A673 (cell line): ENCODE results near the gene SLC25A11. TPM values are rescaled to one million over a fixed set of nuclear protein-coding genes. Genes with fewer than 3 reads are reported as not detected.

Experiments used
- BruUV-seq: library from RNA; stranded (reverse); fragments of 400-500 nt; replicated peaks from 2 replicates; lab custom pipeline; 2021; lab: Mats Ljungman, UMichigan
- CTCF ChIA-PET: fragments of 300-600 bp; sonication (Branson Sonifier 250); formaldehyde crosslinking; loops from one replicate; lab custom pipeline; 2022; ENCODE audit warnings: antibody characterized with exemption; lab: Charles Lee
- POLR2A ChIA-PET: fragments of 300-600 bp; sonication (Branson Sonifier 250); formaldehyde crosslinking; loops from one replicate; lab custom pipeline; 2022; ENCODE audit warnings: antibody characterized with exemption; ENCODE audit not compliant: low non-redundant PET; lab: Charles Lee
- DNase-seq: peaks from one replicate; pipeline ENCODE4 v3.0.0-alpha.2; 2015; ENCODE audit warnings: low spot score
- H3K27ac ChIP-seq: fragments of 200-600 bp; sonication (generic); 2 replicates; pipeline ENCODE4 v1.5.1; 2016; ENCODE audit warnings: mixed run types, low read depth, mild to moderate bottlenecking, mixed read lengths, antibody characterized with exemption, low read length; ENCODE audit not compliant: poor library complexity, severe bottlenecking
- H3K27me3 ChIP-seq: fragments of 200-600 bp; sonication (generic); replicated peaks from 2 replicates; pipeline ENCODE4 v1.6.1; 2017; ENCODE audit warnings: mixed run types, low read depth, mild to moderate bottlenecking, mixed read lengths, antibody characterized with exemption, low read length; ENCODE audit not compliant: insufficient read depth, poor library complexity
- H3K36me3 ChIP-seq: fragments of 200-600 bp; sonication (generic); 2 replicates; pipeline ENCODE4 v1.6.1; 2016; ENCODE audit warnings: mixed run types, mild to moderate bottlenecking, mixed read lengths, antibody characterized with exemption, low read length; ENCODE audit not compliant: insufficient read depth, poor library complexity, severe bottlenecking
- H3K4me1 ChIP-seq: fragments of 200-600 bp; sonication (generic); 2 replicates; pipeline ENCODE4 v1.6.1; 2017; ENCODE audit warnings: mixed run types, mild to moderate bottlenecking, mixed read lengths, antibody characterized with exemption, low read length; ENCODE audit not compliant: insufficient read depth, poor library complexity, severe bottlenecking
- H3K4me3 ChIP-seq: fragments of 200-600 bp; sonication (generic); 2 replicates; pipeline ENCODE4 v1.5.1; 2016; ENCODE audit warnings: low read depth, mixed run types, mild to moderate bottlenecking, mixed read lengths, low read length; ENCODE audit not compliant: poor library complexity, severe bottlenecking
- H3K9me3 ChIP-seq: fragments of 200-600 bp; sonication (generic); 2 replicates; pipeline ENCODE4 v1.6.1; 2016; ENCODE audit warnings: mixed run types, low read depth, mild to moderate bottlenecking, mixed read lengths, antibody characterized with exemption, low read length; ENCODE audit not compliant: poor library complexity, severe bottlenecking
- EZH2 ChIP-seq: fragments of 200-600 bp; sonication (generic); IDR thresholded peaks from 2 replicates; pipeline ENCODE4 v1.6.1; 2017; ENCODE audit warnings: borderline replicate concordance, low read depth, mild to moderate bottlenecking, mixed read lengths, antibody characterized with exemption, low read length; ENCODE audit not compliant: poor library complexity, severe bottlenecking
- intact Hi-C: fragments of 100-400 bp; cut with micrococcal nuclease; formaldehyde crosslinking; loops from one replicate; pipeline ENCODE4 v1.10.0; 2022; ENCODE audit not compliant: unreplicated experiment
- total RNA-seq: library from RNA; stranded (reverse); gene quantifications from 2 replicates; pipeline ENCODE4 v1.2.3, GENCODE V29; 2021
- TF ChIP-seq, protein P1 (sequence below): fragments of 300-800, 200-600 bp; sonication (generic); conservative IDR thresholded peaks from 2 replicates; pipeline ENCODE4 v1.5.1; 2017; ENCODE audit warnings: low read depth, mild to moderate bottlenecking, antibody characterized with exemption, low read length, moderate library complexity, mixed read lengths

Gene SLC25A11
- total RNA-seq, 1 experiment from 2014 or later: 113 TPM

DNA sequence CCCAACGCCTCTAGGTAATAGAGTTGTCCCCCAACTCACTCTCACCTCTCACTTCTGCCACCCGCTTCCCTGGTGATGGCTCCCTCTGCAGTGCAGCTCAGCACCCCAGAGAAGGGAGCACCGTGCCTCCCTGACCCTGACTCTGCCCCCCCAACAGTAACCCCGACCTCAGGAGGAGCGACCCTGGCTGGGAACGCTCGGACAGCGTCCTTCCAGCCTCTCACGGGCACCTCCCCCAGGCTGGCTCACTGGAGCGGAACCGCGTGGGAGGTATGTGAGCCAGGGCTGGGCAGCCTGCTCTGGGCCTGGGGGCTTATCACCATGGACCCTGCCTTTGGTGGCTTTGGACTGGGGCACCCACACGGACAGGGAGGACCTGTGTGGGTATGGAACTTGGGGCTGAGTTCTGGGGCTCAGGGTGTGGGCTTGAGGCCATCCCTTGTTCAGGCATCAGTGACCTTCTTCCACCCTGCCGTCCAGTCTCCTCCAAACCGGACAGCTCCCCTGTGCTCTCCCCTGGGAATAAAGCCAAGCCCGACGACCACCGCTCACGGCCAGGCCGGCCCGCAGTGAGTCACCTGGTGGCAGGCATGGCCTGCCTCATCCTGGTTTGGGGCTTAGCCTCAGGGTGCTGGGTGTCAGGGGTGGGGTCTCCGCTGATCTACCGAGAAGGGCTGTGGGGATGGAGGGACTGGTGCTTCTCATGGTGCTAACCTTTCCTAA is 47.2 kb downstream of the SLC25A11 start:
- POLR2A ChIA-PET: no interaction called here
- intact Hi-C loops: no loop called here
- no peaks in the 10 kb centered on the region for H3K4me1 ChIP-seq
- H3K9me3 ChIP-seq: no peaks in the 10 kb centered on the region
- DNase-seq: no peak
- TF ChIP-seq EZH2: no peak
- TF ChIP-seq, protein P1, sequence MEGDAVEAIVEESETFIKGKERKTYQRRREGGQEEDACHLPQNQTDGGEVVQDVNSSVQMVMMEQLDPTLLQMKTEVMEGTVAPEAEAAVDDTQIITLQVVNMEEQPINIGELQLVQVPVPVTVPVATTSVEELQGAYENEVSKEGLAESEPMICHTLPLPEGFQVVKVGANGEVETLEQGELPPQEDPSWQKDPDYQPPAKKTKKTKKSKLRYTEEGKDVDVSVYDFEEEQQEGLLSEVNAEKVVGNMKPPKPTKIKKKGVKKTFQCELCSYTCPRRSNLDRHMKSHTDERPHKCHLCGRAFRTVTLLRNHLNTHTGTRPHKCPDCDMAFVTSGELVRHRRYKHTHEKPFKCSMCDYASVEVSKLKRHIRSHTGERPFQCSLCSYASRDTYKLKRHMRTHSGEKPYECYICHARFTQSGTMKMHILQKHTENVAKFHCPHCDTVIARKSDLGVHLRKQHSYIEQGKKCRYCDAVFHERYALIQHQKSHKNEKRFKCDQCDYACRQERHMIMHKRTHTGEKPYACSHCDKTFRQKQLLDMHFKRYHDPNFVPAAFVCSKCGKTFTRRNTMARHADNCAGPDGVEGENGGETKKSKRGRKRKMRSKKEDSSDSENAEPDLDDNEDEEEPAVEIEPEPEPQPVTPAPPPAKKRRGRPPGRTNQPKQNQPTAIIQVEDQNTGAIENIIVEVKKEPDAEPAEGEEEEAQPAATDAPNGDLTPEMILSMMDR: no peak
- CTCF ChIA-PET: no interaction called here
- H3K27ac ChIP-seq: no peak overlapping the region
- no TSS peak for BruUV-seq
- no peaks in the 10 kb centered on the region for H3K27me3 ChIP-seq
- peaks cover 53% of the 10 kb centered on the region for H3K36me3 ChIP-seq
- H3K4me3 ChIP-seq: no peak overlapping the region

DNA sequence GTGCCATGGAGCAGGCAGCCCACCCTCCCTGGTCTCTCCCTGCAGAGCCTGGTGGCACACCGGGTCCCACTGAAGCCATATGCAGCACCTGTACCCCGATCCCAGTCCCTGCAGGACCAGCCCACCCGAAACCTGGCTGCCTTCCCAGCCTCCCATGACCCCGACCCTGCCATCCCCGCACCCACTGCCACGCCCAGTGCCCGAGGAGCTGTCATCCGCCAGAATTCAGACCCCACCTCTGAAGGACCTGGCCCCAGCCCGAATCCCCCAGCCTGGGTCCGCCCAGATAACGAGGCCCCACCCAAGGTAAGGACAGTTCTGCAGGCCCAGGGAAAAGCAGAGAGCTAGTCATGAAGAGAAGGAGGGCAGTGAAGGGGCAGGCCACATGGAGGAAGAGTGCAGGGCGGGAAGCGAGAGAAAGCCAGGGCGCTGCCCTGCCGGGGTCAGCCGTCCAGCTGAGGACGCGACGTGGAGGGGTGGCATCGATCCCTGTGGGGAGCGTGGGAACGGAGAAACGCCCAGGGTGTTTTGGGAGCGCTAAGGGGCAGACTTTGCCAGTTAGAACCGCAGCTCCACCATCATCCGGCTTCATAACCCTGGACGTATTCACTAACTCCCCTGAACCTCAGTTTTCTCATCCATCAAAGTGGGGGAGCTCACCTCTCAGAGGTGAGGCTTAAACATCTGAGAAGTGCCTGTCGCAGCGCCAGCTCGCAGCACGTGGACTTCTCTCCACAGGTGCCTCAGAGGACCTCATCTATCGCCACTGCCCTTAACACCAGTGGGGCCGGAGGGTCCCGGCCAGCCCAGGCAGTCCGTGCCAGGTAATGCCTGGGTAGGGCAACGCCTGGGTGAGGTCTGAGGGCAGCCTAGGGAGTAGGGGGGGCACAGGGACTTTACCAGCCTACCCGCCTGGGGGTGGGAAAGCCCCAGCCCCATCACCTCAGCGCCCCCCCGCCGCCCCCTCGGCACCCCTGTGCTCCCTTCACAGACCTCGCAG is 48.1 kb downstream of the SLC25A11 start:
- CTCF ChIA-PET: interaction anchor here (0.6 kb wide), 1 partner anchor 181 kb away, joined by 4 read pairs; the partner anchor contains the start of gene ARRB2
- intact Hi-C loops: no loop called here
- H3K27me3 ChIP-seq: no peaks in the 10 kb centered on the region
- TF ChIP-seq, protein P1: no peak
- TF ChIP-seq EZH2: no peak
- H3K27ac ChIP-seq: no peak overlapping the region
- H3K4me1 ChIP-seq: no peaks in the 10 kb centered on the region
- H3K9me3 ChIP-seq: no peaks in the 10 kb centered on the region
- no TSS peak for BruUV-seq
- peaks cover 56% of the 10 kb centered on the region for H3K36me3 ChIP-seq
- H3K4me3 ChIP-seq: no peak overlapping the region
- POLR2A ChIA-PET: no interaction called here
- DNase-seq: no peak

DNA sequence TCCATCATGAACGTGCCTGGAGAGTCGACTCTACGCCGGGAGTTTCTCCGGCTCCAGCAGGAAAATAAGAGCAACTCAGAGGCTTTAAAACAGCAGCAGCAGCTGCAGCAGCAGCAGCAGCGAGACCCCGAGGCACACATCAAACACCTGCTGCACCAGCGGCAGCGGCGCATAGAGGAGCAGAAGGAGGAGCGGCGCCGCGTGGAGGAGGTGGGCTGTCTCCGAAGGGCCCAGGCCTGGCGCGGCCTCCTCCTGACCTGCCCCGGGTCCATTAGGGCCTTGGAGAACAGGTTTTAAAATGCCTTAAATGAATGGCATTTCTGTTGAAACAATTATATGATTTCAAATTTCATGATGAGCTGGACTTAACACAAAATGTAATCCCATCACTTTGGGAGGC is 52.3 kb downstream of the SLC25A11 start:
- POLR2A ChIA-PET: no interaction called here
- no peak overlapping the region for H3K27ac ChIP-seq
- no TSS peak for BruUV-seq
- CTCF ChIA-PET: interaction anchor here (0.6 kb wide), 1 partner anchor 813 kb away, joined by 3 read pairs; no protein-coding TSS in a partner anchor
- TF ChIP-seq, protein P1: no peak
- TF ChIP-seq EZH2: no peak
- peaks cover 53% of the 10 kb centered on the region for H3K36me3 ChIP-seq
- no peaks in the 10 kb centered on the region for H3K4me1 ChIP-seq
- no peak for DNase-seq
- H3K27me3 ChIP-seq: no peaks in the 10 kb centered on the region
- intact Hi-C loops: no loop called here
- no peaks in the 10 kb centered on the region for H3K9me3 ChIP-seq
- H3K4me3 ChIP-seq: no peak overlapping the region
